T-helper 1 cell treated with Interleukin-12 subunit alpha and Interleukin-12 subunit beta and Interleukin-4 antibody, amounts not matched to agents 30 μg/mL and 1 μg/mL, for 36 hours (primary cell): ENCODE data around the gene METAP1D.

Experiments used
- H3K27ac Mint-ChIP-seq: one replicate; pipeline ENCODE4 v1.8.0; 2021; ENCODE audit warnings: mild to moderate bottlenecking, mixed read lengths
- H3K27me3 Mint-ChIP-seq: one replicate; pipeline ENCODE4 v1.8.0; 2021; ENCODE audit warnings: low read depth, mixed read lengths
- H3K36me3 Mint-ChIP-seq: one replicate; pipeline ENCODE4 v1.8.0; 2021; ENCODE audit warnings: low read depth, mixed read lengths
- H3K4me1 Mint-ChIP-seq: one replicate; pipeline ENCODE4 v1.8.0; 2021; ENCODE audit warnings: low read depth, mixed read lengths
- H3K4me3 Mint-ChIP-seq: one replicate; pipeline ENCODE4 v1.8.0; 2021; ENCODE audit warnings: mild to moderate bottlenecking, moderate library complexity, mixed read lengths
- H3K9me3 Mint-ChIP-seq: one replicate; pipeline ENCODE4 v1.8.0; 2021; ENCODE audit warnings: mixed read lengths

Gene METAP1D

DNA sequence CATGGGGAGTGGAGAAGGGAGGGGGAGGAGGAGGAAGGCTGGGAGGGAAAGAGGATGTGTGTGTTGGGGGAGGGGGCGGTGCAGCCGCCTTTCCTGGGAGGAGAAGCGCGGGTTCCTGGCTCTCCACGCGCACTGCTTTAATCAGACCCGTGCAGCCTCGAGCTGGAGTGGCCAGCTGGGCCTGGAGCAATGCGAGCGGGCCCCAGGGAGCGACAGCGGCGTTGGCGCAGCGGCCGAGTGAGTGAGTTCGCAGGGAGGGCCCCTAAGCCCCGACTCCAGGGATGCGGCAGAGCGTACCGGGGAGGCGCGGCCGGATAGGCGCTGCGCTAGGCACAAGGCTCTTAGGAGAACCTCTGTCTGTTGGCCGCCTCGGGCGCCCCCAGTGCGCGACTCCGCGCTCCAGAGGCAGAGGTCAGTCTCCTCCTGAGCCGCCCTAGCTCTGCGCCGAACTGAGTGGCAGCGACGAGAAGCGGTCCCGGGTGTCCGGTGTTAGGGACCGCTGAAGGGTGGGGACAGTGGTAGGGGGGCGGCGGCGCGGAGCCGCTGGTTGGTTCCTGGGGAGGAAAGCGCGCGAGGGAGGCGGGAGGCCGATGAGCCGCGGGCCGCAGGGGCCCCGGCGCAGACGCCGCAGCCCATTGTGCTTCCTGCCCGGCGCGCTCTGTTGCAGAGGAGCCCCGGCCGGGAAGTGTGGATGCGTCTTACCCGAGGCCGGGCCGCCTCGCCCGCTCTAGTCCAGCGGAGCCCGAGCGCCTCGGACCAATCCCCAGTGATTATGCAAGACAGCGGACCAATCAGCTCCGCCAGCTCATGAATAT, 85.1 kb downstream of the METAP1D start:
- peak overlapping the region; percentile 81 for H3K27ac Mint-ChIP-seq
- H3K4me3 Mint-ChIP-seq, result peak overlapping the region; percentile 73
- H3K27me3 Mint-ChIP-seq, result peaks cover 100% of the 10 kb centered on the region
- H3K36me3 Mint-ChIP-seq, result peaks cover 12% of the 10 kb centered on the region
- no peaks in the 10 kb centered on the region for H3K9me3 Mint-ChIP-seq
- H3K4me1 Mint-ChIP-seq, result peaks cover 39% of the 10 kb centered on the region

DNA sequence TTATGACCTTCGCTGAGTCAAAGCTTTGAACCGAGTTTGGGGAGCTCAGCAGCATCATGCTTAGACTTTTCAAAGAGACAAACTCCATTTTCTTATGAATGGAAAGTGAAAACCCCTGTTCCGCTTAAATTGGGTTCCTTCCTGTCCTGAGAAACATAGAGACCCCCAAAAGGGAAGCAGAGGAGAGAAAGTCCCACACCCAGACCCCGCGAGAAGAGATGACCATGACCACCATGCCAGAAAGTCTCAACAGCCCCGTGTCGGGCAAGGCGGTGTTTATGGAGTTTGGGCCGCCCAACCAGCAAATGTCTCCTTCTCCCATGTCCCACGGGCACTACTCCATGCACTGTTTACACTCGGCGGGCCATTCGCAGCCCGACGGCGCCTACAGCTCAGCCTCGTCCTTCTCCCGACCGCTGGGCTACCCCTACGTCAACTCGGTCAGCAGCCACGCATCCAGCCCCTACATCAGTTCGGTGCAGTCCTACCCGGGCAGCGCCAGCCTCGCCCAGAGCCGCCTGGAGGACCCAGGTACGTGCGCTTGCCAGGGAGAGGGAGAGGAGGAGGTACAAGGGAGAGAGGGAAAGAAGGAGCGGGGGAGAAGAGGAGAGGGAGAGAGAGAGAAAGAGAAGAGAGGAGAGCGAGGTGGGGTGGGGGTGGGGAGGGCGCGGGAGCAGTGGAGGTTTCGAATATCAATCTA, 85.9 kb downstream of the METAP1D start, which contains the start of gene DLX1:
Gene DLX1, plus strand, starts transcription at position 48 of the 700 bp plus-strand sequence. Its CDS starts 171 bp downstream, at position 219.
- peak within 1 kb of the TSS; percentile 73 for H3K4me3 Mint-ChIP-seq
- peaks cover 9% of the 10 kb centered on the region for H3K36me3 Mint-ChIP-seq
- peaks cover 37% of the 10 kb centered on the region for H3K4me1 Mint-ChIP-seq
- no peaks in the 10 kb centered on the region for H3K9me3 Mint-ChIP-seq
- peak within 1 kb of the TSS; percentile 81 for H3K27ac Mint-ChIP-seq
- H3K27me3 Mint-ChIP-seq, result peaks cover 100% of the 10 kb centered on the region

DNA sequence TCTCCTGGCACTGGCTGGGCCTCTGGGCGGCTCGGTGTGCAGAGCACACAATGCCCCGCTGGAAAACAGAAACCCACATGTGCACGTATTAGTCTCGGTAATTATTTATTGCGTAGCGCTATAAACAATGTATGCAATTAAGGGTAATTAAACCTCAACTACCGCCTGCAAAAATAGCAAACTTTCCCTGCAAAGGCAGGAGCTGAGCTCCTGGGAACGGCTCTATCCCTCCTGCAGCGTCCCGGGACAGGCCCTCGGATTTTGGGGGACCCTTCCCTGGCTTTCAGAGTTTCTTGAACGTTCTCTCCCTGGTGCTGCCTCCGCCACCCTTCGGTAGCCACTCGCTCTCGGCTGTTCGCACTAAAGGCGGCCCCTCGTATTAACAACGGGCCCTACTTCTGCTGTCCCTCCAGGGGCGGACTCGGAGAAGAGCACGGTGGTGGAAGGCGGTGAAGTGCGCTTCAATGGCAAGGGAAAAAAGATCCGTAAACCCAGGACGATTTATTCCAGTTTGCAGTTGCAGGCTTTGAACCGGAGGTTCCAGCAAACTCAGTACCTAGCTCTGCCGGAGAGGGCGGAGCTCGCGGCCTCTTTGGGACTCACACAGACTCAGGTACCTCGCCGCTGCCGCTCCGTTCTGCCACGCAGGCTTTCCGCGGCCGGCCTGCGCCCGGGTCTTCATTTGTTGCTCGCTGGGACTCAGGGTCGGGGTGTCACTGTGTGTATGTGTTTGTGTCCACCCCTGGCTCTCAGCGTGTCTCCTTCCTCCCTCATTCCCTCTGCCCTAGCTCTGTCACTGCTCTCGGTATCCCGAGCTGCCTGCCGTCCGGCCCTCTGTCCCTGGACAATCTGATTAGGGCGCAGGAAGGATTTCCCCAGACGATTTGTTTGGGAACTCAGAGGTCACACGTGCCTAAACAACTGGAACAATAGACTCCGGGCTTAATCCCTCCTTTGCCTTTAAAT, 86.8 kb downstream of the METAP1D start:
- Mint-ChIP-seq H3K9me3 (no peaks in the 10 kb centered on the region), H3K4me1 (peaks cover 35% of the 10 kb centered on the region), H3K27ac (peak overlapping the region; percentile 86), H3K36me3 (peaks cover 9% of the 10 kb centered on the region), H3K4me3 (peak overlapping the region; percentile 73), H3K27me3 (peaks cover 97% of the 10 kb centered on the region)

GRCh38 chr2:172087207-172087779, 87.5 kb downstream of the METAP1D start:
- Mint-ChIP-seq H3K36me3 (peaks cover 9% of the 10 kb centered on the region), H3K27ac (peak overlapping the region; percentile 86), H3K4me3 (peak overlapping the region; percentile 44), H3K27me3 (peaks cover 97% of the 10 kb centered on the region), H3K4me1 (peaks cover 34% of the 10 kb centered on the region), H3K9me3 (no peaks in the 10 kb centered on the region)

- H3K4me1 Mint-ChIP-seq, result peaks cover 36% of the 10 kb centered on the region
- peak overlapping the region; percentile 86 for H3K27ac Mint-ChIP-seq
- peaks cover 9% of the 10 kb centered on the region for H3K36me3 Mint-ChIP-seq
- peaks cover 97% of the 10 kb centered on the region for H3K27me3 Mint-ChIP-seq
- no peak overlapping the region for H3K4me3 Mint-ChIP-seq
- H3K9me3 Mint-ChIP-seq, result no peaks in the 10 kb centered on the region
These were observed 88.1 kb downstream of the METAP1D start for GRCh38 chr2:172087780-172088244.

GRCh38 chr2:172088245-172089004, 88.7 kb downstream of the METAP1D start:
- H3K36me3 Mint-ChIP-seq, result peaks cover 12% of the 10 kb centered on the region
- peaks cover 97% of the 10 kb centered on the region for H3K27me3 Mint-ChIP-seq
- peak overlapping the region; percentile 86 for H3K27ac Mint-ChIP-seq
- H3K4me3 Mint-ChIP-seq, result peak overlapping the region; percentile 7
- peaks cover 40% of the 10 kb centered on the region for H3K4me1 Mint-ChIP-seq
- no peaks in the 10 kb centered on the region for H3K9me3 Mint-ChIP-seq

DNA sequence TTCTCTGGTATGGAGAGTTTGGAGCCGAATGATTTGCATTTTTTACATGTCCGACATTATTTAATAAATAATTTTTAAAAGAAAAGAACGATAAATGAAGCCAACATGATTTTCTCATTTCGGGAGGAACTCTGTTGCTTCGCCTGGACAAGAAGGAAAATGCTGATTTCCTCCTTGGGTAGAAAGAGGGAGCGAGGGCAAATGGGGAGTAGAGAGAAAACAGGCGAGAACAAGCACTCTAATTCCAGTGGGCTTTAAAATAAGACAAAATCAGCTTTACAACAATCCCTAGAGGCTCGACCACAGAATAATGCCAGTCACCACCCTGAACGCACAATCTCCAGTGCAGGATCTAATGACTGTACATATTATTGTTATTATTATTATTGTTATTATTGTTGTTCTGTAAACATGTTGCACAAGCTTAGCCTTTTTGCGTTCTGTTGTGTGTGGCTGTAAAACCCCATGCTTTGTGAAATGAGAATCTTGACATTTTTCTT, 89.3 kb downstream of the METAP1D start:
- Mint-ChIP-seq H3K4me1 (peaks cover 39% of the 10 kb centered on the region), H3K9me3 (no peaks in the 10 kb centered on the region), H3K4me3 (no peak overlapping the region), H3K27ac (no peak overlapping the region), H3K27me3 (peaks cover 97% of the 10 kb centered on the region), H3K36me3 (peaks cover 12% of the 10 kb centered on the region)

DNA sequence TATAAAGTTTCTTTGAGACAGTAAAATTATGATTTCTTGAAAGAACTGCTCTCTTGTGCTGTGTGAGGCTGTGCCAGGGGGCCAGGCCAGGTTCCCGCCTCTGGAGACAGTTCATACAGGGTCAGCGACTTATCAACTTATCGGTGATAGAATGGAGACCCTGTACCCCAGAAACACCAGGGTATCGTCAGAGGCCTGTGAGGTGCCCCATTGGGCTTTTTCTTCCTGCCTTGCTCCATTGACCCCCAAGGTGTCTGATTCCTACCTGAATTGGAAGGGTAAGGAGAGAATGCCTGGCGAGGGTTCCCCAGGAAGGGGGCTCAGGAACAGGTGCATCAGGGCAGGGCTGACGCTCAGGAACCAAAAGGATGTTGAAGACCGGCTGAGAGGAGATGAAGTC, 89.9 kb downstream of the METAP1D start:
- Mint-ChIP-seq H3K4me1 (peaks cover 37% of the 10 kb centered on the region), H3K36me3 (peaks cover 12% of the 10 kb centered on the region), H3K27me3 (peaks cover 94% of the 10 kb centered on the region), H3K4me3 (no peak overlapping the region), H3K27ac (peak overlapping the region; percentile 31), H3K9me3 (no peaks in the 10 kb centered on the region)

DNA sequence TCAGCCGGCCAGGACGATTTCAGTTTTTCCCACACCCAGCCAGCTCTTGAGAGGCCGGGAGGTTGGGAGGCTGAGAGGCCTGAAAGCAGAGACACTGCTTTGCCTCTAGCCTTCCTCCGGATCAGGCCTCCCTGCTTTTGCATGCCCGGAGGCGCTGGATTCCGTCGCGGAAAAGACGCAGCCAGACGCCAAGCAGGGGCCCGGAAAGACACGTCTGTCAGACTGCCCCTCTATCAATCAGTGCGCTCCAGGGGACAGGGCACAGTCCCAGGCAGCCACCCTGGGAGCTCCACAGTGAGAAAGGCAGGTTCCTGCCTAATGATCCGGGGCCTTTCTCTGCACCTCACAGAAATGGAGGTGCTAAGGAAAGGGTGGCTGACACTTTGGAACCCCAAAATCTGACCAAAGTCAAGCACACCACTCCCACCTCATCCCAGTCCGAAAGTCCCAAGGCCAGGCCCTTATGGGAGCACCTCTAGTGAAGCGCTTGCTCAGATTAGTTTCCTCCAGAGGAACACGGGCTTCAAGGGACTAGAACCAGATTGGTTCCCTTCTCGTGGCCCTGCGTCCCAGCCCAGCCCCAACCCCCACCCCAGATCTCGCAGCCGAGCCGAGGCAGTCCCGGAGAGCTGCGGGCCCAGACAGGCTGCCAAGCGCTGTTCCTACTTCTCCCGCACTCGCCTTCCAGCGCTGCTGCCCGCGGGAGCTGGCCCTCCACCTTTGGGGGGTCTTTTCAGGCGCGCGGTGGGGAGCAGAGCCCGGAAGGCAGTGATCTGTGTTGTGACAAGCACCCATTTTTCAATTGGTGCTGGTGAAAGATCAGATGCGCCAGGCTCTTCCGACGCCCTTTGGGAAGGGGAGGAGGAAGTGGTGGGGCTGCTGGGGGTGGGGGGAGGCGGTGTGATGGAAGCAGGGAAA, 90.5 kb downstream of the METAP1D start:
- Mint-ChIP-seq H3K36me3 (peaks cover 12% of the 10 kb centered on the region), H3K4me3 (no peak overlapping the region), H3K27me3 (peaks cover 91% of the 10 kb centered on the region), H3K9me3 (no peaks in the 10 kb centered on the region), H3K27ac (no peak overlapping the region), H3K4me1 (peaks cover 37% of the 10 kb centered on the region)

GRCh38 chr2:172091000-172091641, 91.4 kb downstream of the METAP1D start:
- no peak overlapping the region for H3K27ac Mint-ChIP-seq
- no peak overlapping the region for H3K4me3 Mint-ChIP-seq
- H3K9me3 Mint-ChIP-seq, result no peaks in the 10 kb centered on the region
- peaks cover 12% of the 10 kb centered on the region for H3K36me3 Mint-ChIP-seq
- H3K4me1 Mint-ChIP-seq, result peaks cover 38% of the 10 kb centered on the region
- peaks cover 91% of the 10 kb centered on the region for H3K27me3 Mint-ChIP-seq

- Mint-ChIP-seq H3K27me3 (peaks cover 90% of the 10 kb centered on the region), H3K4me1 (peaks cover 37% of the 10 kb centered on the region), H3K27ac (peak overlapping the region; percentile 54), H3K36me3 (peaks cover 12% of the 10 kb centered on the region), H3K4me3 (no peak overlapping the region), H3K9me3 (no peaks in the 10 kb centered on the region)
These were observed 92.2 kb downstream of the METAP1D start for GRCh38 chr2:172091761-172092566.
